ENCODE measurements around the gene SMOC2. TPM values are rescaled to one million over a fixed set of nuclear protein-coding genes. Genes with fewer than 3 reads are reported as not detected.

The SMOC2 gene
- total RNA-seq, 1 donor from 2014 or later: 33.5 TPM

DNA sequence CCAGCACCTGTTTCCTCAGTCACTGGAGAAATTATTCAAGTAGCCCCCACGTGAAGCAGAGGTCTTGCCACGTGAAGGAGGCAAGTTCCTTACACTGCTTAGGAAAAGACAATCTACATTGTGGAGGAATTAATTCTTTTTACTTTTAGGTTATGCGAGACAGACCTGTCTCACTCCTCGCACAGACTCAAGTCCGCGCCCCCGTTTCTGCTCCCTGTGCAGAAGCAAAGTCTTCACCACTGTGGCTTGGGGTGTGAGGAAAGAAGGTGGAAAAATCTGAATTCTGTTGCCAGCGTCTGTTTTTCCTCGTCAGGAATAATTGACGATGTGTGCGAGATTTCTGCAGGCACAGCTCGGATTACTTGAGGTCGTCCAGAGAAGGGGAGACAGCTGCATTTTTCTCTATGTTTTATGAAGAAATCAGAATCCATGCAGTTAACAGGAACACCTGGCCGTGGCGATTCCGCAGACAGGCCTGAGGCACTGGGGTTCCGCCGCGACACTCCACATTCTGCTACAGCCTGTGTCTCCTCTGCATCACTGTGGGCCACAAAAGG, 185.1 kb downstream of the SMOC2 start:
- peak; percentile 59 for DNase-seq

- no peak for DNase-seq
These were observed 186.7 kb downstream of the SMOC2 start for GRCh38 chr6:168627506-168628175.

DNA sequence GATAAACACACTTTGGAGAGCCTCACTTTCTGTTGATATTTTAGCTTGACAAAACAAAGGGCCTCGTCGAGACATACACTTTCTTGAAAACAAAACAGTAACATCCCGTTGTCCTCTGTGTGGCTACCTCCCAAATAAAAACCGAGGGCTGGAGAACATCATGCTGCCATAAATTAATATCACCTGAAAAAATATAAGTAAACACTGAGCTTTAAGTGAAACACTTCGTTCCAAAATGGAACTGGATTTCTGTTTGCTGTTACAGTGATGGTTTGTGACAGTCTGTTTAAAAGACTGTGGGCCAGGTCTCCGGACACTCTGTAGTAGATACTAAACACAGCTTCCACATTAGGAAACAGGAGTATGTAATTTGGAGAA, 187.2 kb downstream of the SMOC2 start:
- peak; percentile 86 for DNase-seq

DNA sequence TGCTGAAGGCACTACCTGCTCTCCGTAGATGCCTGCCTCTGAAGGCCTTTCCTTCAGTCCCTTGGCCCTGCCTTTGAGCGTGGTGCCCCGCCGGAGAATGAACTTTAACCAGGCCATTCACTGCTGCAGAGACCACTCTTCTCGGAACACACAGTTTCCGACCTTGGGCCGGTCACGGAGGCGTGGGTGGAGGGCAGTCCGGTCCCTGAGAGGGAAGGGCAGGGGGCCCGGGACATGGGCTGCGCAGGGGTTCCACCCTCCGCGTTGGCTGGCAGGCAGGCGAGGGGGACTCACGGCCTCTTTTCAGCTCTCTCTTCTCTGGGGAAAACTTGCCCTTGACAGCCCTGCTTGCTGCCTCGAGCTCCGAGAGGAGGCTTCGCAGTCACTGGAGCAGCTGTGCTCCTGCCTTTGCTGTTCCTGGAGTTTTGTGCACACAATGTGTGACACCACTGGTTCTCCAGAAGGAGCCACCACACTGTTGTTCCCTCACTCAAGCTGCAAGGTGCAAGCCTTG, 187.8 kb downstream of the SMOC2 start:
- DNase-seq: no peak

DNA sequence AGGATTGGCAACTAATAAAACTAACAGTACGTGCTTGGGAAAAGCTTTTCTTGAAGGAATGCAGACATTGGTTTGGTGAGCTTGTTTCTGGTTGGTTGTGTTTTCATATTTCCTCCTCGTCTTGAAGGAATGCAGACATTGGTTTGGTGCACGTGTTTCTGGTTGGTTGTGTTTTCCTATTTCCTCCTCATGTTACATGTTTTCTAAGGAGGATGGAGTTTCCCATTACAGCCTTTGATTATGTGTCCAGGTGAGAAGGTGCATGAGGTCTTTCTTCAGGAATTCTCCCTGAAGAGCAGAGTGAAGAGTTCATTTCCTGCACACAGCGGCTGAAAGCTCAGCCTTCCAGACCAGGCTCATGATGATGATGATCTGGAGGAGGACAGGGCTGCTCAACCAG, 190.6 kb downstream of the SMOC2 start:
- DNase-seq: no peak

DNA sequence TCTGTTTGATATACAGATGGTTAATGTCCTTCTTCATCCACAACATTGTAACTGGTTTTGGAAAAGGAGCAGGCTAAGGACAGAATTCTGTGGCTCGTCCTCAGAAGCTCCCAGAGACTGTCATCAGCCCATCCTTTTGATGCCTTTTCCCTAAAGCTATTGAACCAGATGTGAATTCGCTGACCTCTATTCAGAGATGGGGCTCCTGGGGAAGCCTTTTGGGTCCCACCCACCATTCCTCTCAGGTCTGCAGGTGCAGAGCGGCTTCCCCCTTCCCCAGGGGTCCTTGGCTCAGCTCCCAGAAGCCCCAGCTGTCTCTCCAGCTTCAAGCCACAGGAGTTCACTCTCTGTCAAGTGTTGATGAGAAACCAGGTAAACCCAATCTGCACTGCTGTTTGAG, 191.7 kb downstream of the SMOC2 start:
- peak; percentile 62 for DNase-seq

DNA sequence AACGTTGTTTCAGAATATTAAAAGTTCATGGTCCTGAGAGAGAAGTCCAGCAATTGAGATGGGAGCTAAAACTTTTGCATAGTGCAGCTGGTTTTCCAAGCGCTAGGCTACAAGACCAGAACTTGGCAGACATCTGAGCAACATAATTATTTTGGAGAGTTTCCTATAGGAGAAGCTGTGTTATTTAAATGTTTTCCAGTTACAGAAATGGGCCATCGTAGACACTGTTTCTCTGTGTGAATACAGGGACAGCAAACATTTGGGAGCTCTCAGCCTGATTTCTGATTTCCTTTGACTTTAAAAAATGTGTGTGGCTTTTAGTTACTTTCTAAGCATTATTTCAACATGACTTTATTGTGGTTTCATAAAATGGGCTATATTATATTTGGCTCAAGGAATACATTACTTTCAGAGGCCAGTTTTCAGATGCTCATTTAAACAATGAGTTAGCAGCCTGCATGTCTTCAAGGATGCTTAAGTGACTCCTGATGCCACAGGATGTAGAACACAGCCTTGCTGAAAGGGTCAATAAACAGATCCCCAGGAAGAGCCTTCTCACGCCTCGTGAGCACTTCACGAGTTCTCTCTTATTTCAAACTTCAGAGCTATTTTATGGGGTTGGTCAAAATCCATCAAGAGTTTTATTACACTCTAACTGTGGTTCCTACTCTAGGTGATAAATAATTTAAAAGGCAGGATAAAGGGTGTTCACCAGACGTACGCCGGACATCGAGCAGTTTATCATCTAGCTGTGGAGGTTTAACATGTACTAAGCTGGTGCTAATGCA, 193.8 kb downstream of the SMOC2 start:
- DNase-seq: peak; percentile 77

DNA sequence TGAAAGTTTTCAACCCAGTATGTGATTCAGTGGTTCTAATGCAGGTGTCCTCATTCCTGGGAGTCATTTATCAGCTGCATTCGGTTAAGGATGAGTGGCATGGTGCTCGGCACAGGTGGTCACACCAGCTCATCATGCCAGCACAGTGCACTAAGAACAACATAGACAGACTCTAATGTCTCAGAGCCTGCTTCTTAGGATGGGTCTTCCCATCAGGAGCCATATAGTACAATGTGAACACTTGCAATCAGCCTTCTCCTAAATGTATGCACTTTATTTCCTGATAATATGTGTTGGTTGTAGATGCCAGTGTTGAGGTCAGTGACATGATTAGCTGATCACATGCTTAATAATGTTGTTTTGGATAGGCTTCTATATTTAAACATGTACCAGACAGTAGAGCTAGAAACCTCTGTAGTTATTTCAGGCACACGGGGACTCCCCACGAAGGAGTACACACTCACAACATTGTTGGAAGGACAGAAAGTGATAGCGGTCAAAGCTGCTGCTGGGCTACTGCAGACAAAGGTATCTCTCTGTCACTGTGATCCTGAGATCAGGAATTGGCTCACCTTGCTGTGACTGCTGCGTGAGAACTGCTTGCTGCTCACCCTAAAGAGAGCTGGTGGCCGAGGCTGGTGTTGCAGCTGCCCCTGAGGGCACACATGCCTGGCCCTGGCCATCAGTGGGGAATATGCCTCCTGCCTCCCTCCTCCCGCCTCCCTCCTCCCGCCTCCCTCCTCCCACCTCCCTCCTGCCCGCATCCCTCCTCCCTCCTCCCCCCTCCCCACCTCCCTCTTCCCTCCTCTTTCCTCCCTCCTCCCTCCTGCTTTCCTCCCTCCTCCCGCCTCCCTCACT, 195.4 kb downstream of the SMOC2 start:
- DNase-seq: no peak

GRCh38 chr6:168637834-168638233, 196.8 kb downstream of the SMOC2 start:
- no peak for DNase-seq

GRCh38 chr6:168638468-168639271, 197.7 kb downstream of the SMOC2 start:
- DNase-seq: peak; percentile 88

GRCh38 chr6:168640181-168640580, 199.2 kb downstream of the SMOC2 start:
- no peak for DNase-seq

DNA sequence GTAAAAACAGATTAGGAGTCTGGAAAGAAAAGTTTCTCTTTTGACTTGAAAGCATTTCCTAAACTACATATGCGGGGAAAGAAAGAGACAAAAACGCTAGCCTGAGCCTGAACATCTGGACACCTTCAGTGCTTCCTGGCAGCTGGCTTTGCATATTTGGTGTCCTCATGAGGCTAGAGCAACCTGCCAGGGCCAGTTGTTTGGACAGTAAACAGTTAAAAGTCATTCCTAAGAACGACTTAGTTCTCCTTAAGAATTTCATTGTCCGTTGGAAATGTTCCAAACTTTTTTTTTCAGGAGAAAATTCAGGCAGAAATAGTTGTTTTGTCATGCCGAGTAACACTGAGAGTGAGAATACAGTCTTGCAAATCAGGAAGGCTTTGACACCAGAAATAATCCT, 199.8 kb downstream of the SMOC2 start:
- peak; percentile 81 for DNase-seq

DNA sequence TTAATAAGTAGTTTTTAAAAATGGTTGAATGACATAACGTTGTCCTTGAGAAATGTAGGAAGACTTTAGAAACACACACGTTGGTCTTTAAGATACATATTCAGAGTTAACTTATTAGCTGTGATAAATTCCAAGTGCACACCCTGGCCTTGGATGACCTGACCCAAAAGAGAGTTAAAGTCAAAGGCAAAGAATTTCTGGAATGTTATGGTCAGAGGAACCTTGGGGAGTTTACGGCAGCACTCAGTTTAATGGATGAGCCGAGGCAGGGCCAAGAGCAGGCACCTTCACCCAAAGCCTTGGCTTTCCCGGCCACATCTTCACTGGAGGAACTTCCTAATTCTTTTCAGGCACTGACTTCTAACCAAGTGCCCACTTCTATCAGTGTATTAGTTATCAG, 200.5 kb downstream of the SMOC2 start:
- no peak for DNase-seq

- no peak for DNase-seq
These were observed 202.4 kb downstream of the SMOC2 start for GRCh38 chr6:168643401-168643800.

DNA sequence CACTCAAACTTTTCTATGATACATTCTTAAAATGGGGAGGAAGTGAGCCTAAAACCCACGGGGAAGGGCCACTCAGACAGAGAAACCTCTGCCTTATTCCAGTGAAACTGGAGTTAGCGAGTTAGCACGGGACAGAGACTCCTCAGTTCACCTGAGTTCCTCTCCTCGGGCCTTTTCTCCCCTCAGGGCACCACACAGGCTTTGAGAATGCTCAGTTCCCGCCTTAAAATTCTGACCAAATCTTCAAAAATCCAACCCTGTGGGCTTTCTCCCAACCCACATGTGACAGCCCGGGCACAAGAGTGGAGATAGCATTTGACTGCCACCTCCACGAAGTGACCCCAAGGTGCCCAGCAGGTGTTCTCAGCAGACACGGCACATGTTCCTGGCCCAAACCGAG, 204.3 kb downstream of the SMOC2 start:
- DNase-seq: no peak

DNA sequence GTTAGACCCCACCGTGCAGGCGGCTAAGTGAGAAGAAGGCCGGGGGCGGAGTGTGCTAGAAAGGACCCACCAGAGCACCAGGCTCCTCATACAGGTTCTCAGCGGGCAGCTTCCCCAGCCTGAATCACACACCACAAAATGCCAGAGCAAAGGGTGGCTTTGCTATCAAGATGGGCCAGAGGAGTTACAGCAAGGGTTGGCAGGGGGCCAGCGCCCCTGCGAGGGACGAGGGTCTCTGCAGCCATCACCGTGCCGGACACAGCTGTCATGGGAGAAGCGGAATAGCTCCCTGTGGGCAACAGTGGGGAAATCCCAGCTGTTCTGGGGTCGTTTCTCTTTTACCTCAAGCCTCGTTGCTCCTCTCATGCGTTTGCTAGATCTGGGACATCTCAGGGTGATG, 206.3 kb downstream of the SMOC2 start:
- DNase-seq: no peak

DNA sequence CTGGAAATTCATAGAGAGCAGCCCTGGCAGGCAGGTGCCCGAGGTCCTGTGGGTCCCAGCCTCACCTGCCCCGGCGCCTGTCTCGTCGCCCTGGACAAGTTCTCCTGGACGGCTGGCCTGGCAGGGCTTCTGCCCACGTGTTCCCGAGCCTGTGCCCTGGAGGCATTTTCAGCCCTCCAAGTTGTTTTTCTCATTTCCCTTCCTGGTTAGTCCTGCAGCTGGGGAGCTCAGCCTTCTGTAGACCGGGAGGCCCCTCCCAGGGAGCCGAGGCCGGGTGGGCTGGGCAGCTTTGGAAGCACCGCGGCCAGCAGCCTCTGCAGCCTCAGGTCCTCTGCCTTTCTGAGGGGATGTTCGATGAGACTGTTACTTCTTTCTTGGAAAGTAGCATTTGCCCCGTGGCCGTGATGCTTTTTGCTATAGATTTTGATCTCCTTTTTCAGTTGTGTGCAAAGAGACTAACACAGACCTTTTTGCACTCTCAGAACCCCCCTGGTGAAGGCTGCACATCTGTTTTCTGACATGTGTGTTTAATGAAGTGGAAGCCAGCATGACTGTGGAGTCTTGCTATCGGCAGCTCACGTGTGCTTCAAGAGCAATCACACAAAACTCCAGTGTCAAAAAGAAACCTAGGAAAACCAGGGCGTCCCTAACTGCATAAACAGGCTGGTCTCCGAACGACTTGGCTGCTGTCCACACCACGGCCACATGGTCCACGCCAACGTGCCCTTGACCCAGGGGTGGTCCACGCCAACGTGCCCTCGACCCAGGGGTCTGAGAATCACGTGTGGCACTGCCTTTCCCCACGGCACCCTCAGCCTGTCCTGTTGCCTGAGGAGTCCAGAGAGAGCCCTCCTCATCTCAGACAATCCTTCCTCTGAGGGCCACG, 207.5 kb downstream of the SMOC2 start:
- no peak for DNase-seq

DNA sequence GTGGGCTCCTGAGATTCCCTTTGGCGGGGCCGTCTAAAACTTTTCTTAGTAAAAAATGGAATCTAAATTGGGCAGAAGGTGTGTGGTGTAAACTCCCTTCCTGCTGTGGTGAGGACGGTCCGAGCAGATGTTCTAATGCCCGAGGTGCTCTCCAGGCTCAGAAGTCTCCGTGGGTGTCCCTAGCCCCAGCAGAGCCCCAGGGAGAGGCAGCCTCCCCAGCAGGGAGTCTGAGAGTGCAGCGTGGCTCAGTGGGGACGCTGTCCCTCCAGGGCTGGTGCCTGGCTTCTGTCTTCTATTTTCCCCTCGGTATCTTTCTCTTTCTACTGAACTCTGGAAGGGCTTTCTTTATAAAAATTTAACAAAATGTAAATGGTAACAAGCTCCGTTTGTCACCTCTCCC, 208.2 kb downstream of the SMOC2 start:
- no peak for DNase-seq

GRCh38 chr6:168650671-168651111, 209.7 kb downstream of the SMOC2 start:
- DNase-seq: peak; percentile 75

GRCh38 chr6:168655462-168656152, 214.6 kb downstream of the SMOC2 start:
- no peak for DNase-seq

All from tongue (tissue), 2 donors.